GM13976 (cell line): ENCODE measurements around the gene TBC1D5.
"Not testable (repeated sequence)": the region's sequence is repeated elsewhere in the genome, so short reads cannot be mapped to it uniquely, and the experiment has no call there.

Source experiments
- DNase-seq: peaks from one replicate; pipeline ENCODE4 v3.0.0; 2012; ENCODE audit warnings: low spot score
- in situ Hi-C: fragments of 300-500 bp; cut with MboI; formaldehyde crosslinking; loops from one replicate; pipeline ENCODE4 v1.12.0; 2022; ENCODE audit warnings: low sequenced_read_pairs, mixed read lengths, inconsistent platforms; ENCODE audit not compliant: unreplicated experiment
- TF ChIP-seq, protein P1 (sequence below): IDR thresholded peaks from 2 replicates; pipeline ENCODE4 v1.5.1; 2012; ENCODE audit warnings: borderline replicate concordance, mild to moderate bottlenecking; ENCODE audit not compliant: insufficient read depth; ENCODE audit errors: extremely low read depth, missing control alignments, control extremely low read depth

The TBC1D5 gene

DNA sequence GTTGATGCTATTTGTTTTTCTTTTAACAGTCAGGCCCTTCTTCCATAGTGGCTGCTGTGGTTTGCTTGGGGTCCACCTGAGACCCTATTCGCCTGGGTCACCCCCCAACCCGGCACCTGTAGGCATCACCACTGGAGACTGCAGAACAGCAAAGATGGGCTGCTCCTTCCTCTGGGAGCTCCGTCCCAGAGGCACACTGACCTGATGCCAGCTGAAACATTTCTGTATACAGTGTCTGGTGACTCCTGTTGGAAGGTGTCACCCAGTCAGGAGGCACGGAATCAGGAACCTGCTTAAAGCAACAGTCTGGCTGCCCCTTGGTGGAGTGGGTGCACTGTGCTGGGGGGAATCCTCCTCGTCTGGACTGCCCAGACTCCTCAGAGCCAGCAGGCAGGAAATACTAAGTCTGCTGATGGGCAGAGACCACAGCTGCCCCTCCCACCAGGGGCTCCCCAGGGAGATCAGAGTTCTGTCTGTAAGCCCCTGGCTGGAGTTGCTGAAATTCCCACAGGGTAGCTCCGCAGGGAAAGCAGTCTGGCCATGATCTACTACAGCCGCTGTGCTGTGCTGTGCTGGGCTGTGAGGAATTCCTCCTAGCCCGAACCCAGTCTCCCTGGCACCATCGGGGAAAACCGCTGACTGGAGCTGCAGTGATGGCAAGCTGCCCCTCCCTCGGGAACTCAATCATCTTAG, 248.2 kb downstream of the TBC1D5 start:
- in situ Hi-C loops = no loop called here
- TF ChIP-seq, protein P1, sequence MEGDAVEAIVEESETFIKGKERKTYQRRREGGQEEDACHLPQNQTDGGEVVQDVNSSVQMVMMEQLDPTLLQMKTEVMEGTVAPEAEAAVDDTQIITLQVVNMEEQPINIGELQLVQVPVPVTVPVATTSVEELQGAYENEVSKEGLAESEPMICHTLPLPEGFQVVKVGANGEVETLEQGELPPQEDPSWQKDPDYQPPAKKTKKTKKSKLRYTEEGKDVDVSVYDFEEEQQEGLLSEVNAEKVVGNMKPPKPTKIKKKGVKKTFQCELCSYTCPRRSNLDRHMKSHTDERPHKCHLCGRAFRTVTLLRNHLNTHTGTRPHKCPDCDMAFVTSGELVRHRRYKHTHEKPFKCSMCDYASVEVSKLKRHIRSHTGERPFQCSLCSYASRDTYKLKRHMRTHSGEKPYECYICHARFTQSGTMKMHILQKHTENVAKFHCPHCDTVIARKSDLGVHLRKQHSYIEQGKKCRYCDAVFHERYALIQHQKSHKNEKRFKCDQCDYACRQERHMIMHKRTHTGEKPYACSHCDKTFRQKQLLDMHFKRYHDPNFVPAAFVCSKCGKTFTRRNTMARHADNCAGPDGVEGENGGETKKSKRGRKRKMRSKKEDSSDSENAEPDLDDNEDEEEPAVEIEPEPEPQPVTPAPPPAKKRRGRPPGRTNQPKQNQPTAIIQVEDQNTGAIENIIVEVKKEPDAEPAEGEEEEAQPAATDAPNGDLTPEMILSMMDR = no peak
- no peak for DNase-seq

DNA sequence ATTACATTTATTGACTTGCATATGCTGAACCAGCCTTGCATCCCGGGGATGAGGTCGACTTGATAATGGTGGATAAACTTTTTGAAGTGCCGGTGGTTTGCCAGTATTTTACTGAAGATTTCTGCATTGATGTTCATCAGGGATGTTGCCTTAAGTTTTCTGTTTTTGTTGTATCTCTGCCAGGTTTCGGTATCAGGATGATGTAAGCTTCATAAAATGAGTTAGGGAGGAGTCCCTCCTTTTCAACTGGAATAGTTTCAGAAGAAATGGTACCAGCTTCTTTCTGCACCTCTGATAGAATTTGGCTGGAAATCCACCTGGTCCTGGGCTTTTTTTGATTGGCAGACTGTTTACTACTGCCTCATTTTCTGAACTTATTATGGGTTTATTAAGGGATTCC, 250.8 kb downstream of the TBC1D5 start:
- in situ Hi-C loops = no loop called here
- DNase-seq = no peak
- TF ChIP-seq, protein P1 = no peak

DNA sequence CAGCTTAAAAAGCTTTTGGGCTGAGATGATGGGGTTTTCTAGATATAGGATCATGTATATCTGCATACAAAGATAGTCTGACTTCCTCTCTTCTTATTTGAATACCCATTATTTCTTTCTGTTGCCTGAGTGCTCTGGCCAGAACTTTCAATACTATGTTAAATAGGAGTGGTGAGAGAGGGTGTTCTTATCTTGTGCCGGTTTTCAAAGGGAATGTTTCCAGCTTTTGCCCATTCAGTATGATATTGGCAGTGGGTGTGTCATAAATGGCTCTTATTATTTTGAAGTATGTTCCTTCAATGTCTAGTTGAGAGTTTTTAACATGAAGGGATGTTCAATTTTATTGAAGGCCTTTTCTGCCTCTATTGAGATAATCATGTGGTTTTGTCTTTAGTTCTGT, 251.2 kb downstream of the TBC1D5 start:
- DNase-seq, in situ Hi-C loops: not testable (repeated sequence)

DNA sequence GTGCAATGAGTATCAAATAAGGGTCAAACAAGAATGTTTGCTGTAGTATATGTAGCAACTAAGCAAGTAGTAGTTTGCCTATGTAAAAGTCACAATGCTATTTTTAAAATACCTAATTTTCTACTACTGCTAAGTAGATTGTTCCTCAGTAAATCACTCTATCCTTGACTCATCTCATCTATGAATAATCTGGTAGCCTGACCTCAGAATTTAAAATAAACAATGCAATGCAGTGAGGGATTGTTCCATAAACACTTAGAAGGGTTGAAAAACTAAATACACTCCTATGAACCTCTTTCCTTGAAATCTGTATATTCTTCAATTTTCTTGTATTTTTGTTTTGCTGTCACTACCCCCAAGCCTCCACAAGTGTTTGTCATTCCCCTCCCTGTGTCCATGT, 253.3 kb downstream of the TBC1D5 start:
- in situ Hi-C loops = no loop called here
- no peak for DNase-seq
- TF ChIP-seq, protein P1 = no peak

DNA sequence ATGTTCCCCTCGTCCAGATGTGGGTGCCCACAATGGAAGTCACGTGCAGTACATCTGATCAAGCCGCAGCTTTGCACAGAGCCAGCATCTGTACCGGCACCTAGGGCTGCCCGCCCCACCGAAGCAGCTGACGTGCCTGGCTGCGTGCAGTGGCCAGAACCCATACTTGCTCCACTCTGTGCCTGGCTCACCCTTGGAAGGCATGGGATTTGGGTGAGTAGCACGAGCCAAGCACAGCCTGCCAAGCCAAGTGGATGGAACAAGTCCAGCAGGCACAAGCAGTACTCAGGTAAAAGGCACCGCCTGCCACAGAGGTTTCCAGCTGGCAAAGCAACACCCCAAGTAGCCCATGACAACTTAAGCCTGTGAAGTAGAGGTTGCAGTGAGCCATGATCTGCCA, 261.3 kb downstream of the TBC1D5 start:
- DNase-seq = no peak
- TF ChIP-seq, protein P1 = no peak
- in situ Hi-C loops = no loop called here

DNA sequence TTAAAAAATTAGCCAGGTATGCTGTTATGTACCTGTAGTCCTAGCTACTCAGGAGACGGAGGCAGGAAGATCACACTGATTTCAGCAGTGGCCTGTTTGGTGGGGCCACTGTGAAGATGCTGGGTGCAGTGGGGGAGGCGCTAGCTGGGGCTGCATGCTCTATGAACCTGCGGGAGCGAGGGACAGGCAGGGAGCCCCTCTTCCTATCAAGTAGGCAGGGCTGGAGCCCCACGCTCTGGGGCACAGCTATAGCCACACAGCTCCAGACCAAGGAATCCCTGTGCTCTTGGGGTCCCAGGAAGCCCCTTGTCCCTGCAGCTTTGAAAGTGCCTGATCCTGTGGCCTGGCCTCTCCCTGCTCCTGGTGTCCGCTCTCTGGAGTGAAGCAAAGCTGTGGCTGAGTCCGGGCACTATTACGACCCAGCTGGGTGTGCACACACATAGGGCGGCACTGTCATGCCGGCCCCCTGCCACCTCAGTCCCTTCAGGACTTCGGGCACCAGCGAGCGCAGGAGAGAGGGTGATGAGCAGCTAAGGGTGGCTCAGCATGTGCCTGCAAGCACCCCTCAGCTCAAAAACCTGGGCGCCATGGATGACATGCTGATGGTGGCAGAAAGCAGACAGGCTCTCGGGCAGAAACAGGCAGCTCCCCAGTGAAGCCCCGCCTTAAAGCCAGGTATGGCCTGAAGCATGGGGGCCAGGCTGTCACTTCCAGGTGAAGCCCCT, 262.6 kb downstream of the TBC1D5 start:
- TF ChIP-seq, protein P1 = no peak
- no peak for DNase-seq
- in situ Hi-C loops = no loop called here

DNA sequence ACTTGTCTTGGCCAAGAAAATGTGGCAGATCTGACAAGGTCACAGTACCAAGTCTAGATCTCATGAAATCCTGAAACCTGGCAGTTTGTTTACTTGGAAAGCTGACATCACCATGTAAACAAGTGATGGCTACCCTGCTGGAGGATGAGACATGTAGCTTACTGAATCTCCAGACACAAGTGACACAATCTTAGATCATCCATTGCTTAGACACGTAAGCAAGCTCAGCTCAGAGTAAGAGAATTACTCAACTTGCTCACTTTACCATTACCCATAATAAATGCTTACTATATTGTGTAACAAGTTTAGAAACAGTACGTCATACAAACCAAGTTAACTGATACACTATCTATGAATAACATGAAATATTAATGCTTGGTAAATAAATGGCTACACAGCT, 263.8 kb downstream of the TBC1D5 start:
- DNase-seq = no peak
- TF ChIP-seq, protein P1 = no peak
- in situ Hi-C loops = no loop called here
